HepG2 (cell line): Measurements from ENCODE around the gene KRTAP22-2. TPM values are rescaled to one million over a fixed set of nuclear protein-coding genes. Genes with fewer than 3 reads are reported as not detected.

Source experiments
- ATAC-seq: fragments of 200-7000 bp; cut with Tn5 transposase; 3 replicates; pipeline ENCODE4 v1.9.1; 2020; ENCODE audit warnings: mild to moderate bottlenecking, moderate library complexity
- BruUV-seq: library from RNA; stranded (reverse); fragments of 400-500 nt; replicated peaks from 2 replicates; lab custom pipeline; 2021; lab: Mats Ljungman, UMichigan
- CTCF ChIA-PET: fragments of 300-600 bp; formaldehyde crosslinking; extraction: SDS; loops from one replicate; lab custom pipeline; 2021; ENCODE audit warnings: low total read pairs, inconsistent platforms, low intra/inter-chr PET ratio; lab: Yijun Ruan, JAX
- POLR2A ChIA-PET: fragments of 350-600 bp; sonication (Branson Sonifier 250); formaldehyde crosslinking; loops from one replicate; lab custom pipeline; 2020; ENCODE audit warnings: antibody characterized with exemption, inconsistent platforms; lab: Yijun Ruan, JAX
- DNase-seq: peaks from one replicate; pipeline ENCODE4 v3.0.0-alpha.2; 2015; ENCODE audit warnings: low spot score
- FAIRE-seq: peaks from 3 replicates; lab custom pipeline; 2011; peaks lifted over from hg19 to GRCh38; lab: Jason Lieb, UNC
- H2AFZ ChIP-seq: one replicate; pipeline ENCODE4 v1.6.1; 2011; ENCODE audit warnings: low read length, inconsistent platforms
- H3K27ac ChIP-seq: fragments of 300-600 bp; 3 replicates; pipeline ENCODE4 v1.8.0; 2011; ENCODE audit warnings: mixed run types, mild to moderate bottlenecking, mixed read lengths, low read length, inconsistent platforms; ENCODE audit not compliant: insufficient read depth; ENCODE audit errors: extremely low read length
- H3K27me3 ChIP-seq, 2 experiments: fragments of 200-600 bp in 1 of 2; 2 replicates in 1 of 2; 3 replicates in 1 of 2; pipeline versions ENCODE4 v1.6.0 to v1.8.0; 2011; ENCODE audit warnings: low read length in 2 of 2, mild to moderate bottlenecking in 2 of 2, moderate library complexity in 2 of 2, inconsistent platforms in 1 of 2; ENCODE audit not compliant: insufficient read depth in 2 of 2, control insufficient read depth in 1 of 2
- H3K36me3 ChIP-seq, 2 experiments: fragments of 200-600 bp in 1 of 2; replicated peaks in 1 of 2; 2 replicates in 1 of 2; 3 replicates in 1 of 2; pipeline versions ENCODE4 v1.5.1 to v1.8.0; 2011; ENCODE audit warnings: low read length in 2 of 2, inconsistent platforms in 1 of 2; ENCODE audit not compliant: insufficient read depth in 2 of 2, control insufficient read depth in 1 of 2
- H3K4me1 ChIP-seq: 2 replicates; pipeline ENCODE4 v1.5.1; 2012; ENCODE audit warnings: low read length, inconsistent platforms; ENCODE audit not compliant: insufficient read depth
- H3K4me2 ChIP-seq: 2 replicates; pipeline ENCODE4 v1.6.0; 2011; ENCODE audit warnings: low read depth, low read length, inconsistent platforms
- H3K4me3 ChIP-seq, 3 experiments: fragments of 200-600 bp in 1 of 3; sonication (generic), shearing (Covaris generic) in 1 of 3; replicated peaks in 1 of 3; 2 replicates each; pipeline ENCODE4 v1.5.1; 2011 to 2016; ENCODE audit warnings: low read length in 3 of 3, inconsistent platforms in 2 of 3, low read depth in 2 of 3, mild to moderate bottlenecking in 2 of 3, control low read depth in 1 of 3, mixed read lengths in 1 of 3; ENCODE audit not compliant: insufficient read depth in 1 of 3
- H3K79me2 ChIP-seq: one replicate; pipeline ENCODE4 v1.6.1; 2011; ENCODE audit warnings: low read length, inconsistent platforms; ENCODE audit not compliant: insufficient read depth
- H3K9ac ChIP-seq: 2 replicates; pipeline ENCODE4 v1.6.0; 2011; ENCODE audit warnings: mild to moderate bottlenecking, low read depth, low read length, inconsistent platforms; ENCODE audit not compliant: insufficient read depth
- H3K9me3 ChIP-seq: 2 replicates; pipeline ENCODE4 v1.5.1; 2012; ENCODE audit warnings: mild to moderate bottlenecking, low read length
- H4K20me1 ChIP-seq: 2 replicates; pipeline ENCODE4 v1.6.0; 2011; ENCODE audit warnings: inconsistent platforms, mild to moderate bottlenecking, low read length, moderate library complexity; ENCODE audit not compliant: insufficient read depth
- HNRNPLL ChIP-seq: fragments of 200-400 bp; formaldehyde crosslinking; IDR thresholded peaks from 2 replicates; pipeline ENCODE4 v1.6.1; 2017; ENCODE audit warnings: mild to moderate bottlenecking, low read depth, low read length; ENCODE audit not compliant: poor library complexity, severe bottlenecking
- KLF9 ChIP-seq: IDR thresholded peaks from 2 replicates; pipeline ENCODE4 v1.6.1; 2016; ENCODE audit warnings: low read depth
- NFYC ChIP-seq: IDR thresholded peaks from 2 replicates; pipeline ENCODE4 v1.6.1; 2016; ENCODE audit warnings: missing genetic modification reagents, missing compliant biosample characterization
- PAF1 ChIP-seq: IDR thresholded peaks from 2 replicates; pipeline ENCODE4 v1.6.1; 2016; ENCODE audit warnings: missing genetic modification reagents, missing compliant biosample characterization
- PCBP1 ChIP-seq: fragments of 200-400 bp; formaldehyde crosslinking; IDR thresholded peaks from 2 replicates; pipeline ENCODE4 v1.6.1; 2017; ENCODE audit warnings: mild to moderate bottlenecking, low read depth, low read length, borderline replicate concordance
- PHF5A ChIP-seq: IDR thresholded peaks from one replicate; pipeline ENCODE4 v1.6.1; 2018; ENCODE audit warnings: low read depth, missing genetic modification reagents; ENCODE audit not compliant: unreplicated experiment
- PHF8 ChIP-seq: sonication (generic); formaldehyde crosslinking; IDR thresholded peaks from 2 replicates; pipeline ENCODE4 v1.5.0; 2020; ENCODE audit warnings: missing genetic modification reagents
- SKI ChIP-seq: fragments of 450-650 bp; IDR thresholded peaks from one replicate; pipeline ENCODE4 v1.6.1; 2018; ENCODE audit warnings: mild to moderate bottlenecking; ENCODE audit not compliant: partially characterized antibody
- ZNF484 ChIP-seq: sonication (generic); formaldehyde crosslinking; IDR thresholded peaks from 2 replicates; pipeline ENCODE4 v1.5.1; 2020; ENCODE audit warnings: mild to moderate bottlenecking, low read depth, missing genetic modification reagents, borderline replicate concordance
- ZNF629 ChIP-seq: sonication (generic); formaldehyde crosslinking; conservative IDR thresholded peaks from 2 replicates; pipeline ENCODE4 v1.5.0; 2020; ENCODE audit warnings: missing genetic modification reagents
- ZNF841 ChIP-seq: sonication (generic); formaldehyde crosslinking; IDR thresholded peaks from 2 replicates; pipeline ENCODE4 v1.8.1; 2023; ENCODE audit warnings: missing genetic modification reagents, borderline replicate concordance
- in situ Hi-C: cut with HindIII; loops from 2 replicates; pipeline ENCODE4 v1.10.0; 2017; ENCODE audit warnings: low pct_unique_long_range_greater_than_20kb; ENCODE audit not compliant: extremely low pct_ligation_motif_present
- intact Hi-C: fragments of 100-400 bp; cut with micrococcal nuclease; formaldehyde crosslinking; loops from one replicate; pipeline ENCODE4 v1.10.0; 2022; ENCODE audit not compliant: unreplicated experiment
- polyA plus RNA-seq, 8 experiments: library from polyadenylated mRNA; depleted of rRNA in 3 of 8; stranded (reverse) in 7 of 8; unstranded in 1 of 8; fragments of >200 nt; fragmentation: Illumina TruSeq in 4 of 8; extraction: Trizol in 4 of 8; gene quantifications; 2 replicates each; pipeline versions ENCODE4 v1.2.1 to v1.2.3, GENCODE V29; 2011 to 2016; ENCODE audit warnings: low read depth in 4 of 8, missing spikeins in 1 of 8, mixed read lengths in 1 of 8; ENCODE audit not compliant: insufficient read depth in 1 of 8
- total RNA-seq, 5 experiments: library from RNA; depleted of rRNA; stranded (reverse); fragments of >200 nt; fragmentation: Illumina TruSeq; extraction: Trizol; gene quantifications; 2 replicates each; pipeline ENCODE4 v1.2.3, GENCODE V29; 2016; ENCODE audit warnings: low read depth in 1 of 5
- TF ChIP-seq, protein P1 (sequence below): sonication (generic); formaldehyde crosslinking; IDR thresholded peaks from 2 replicates; pipeline ENCODE4 v1.5.0; 2020; ENCODE audit warnings: mild to moderate bottlenecking, missing genetic modification reagents

Gene KRTAP22-2
- total and polyA plus RNA-seq, 2 of the 13 experiments (the other 11 are each of a cell fraction or from before 2014, with no cell fraction given) = not detected

DNA sequence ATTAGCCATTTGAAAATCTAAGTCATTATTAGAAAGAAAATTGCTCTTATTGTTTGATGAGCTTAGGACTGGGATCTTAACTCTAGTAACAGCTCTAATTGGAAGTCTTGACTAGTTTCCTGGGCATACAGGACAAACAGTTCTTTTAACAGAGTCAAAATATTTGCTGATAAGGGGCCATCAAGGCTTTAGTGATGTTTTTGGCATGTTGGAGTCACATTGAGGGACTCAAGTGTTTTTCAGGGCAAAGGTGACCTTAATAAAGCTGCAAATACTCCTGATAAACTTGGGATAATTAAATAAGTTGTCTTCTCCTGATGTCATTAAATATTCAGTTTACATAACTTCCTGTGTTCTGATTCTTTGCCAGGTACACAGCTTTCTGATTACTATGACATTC is 22.6 kb downstream of the KRTAP22-2 start:
- H3K4me3 ChIP-seq = no peak overlapping the region
- TF ChIP-seq ZNF841 (CRISPR knock-in tag) = no peak
- no peak for TF ChIP-seq HNRNPLL
- TF ChIP-seq PAF1 (CRISPR knock-in tag) = no peak
- no peak for TF ChIP-seq PHF5A (CRISPR knock-in tag)
- no peak for TF ChIP-seq SKI
- TF ChIP-seq NFYC = no peak
- no peak for TF ChIP-seq ZNF484 (CRISPR knock-in tag)
- TF ChIP-seq ZNF629 (CRISPR knock-in tag) = no peak
- no peak for TF ChIP-seq PHF8 (CRISPR knock-in tag)
- TF ChIP-seq, protein P1, sequence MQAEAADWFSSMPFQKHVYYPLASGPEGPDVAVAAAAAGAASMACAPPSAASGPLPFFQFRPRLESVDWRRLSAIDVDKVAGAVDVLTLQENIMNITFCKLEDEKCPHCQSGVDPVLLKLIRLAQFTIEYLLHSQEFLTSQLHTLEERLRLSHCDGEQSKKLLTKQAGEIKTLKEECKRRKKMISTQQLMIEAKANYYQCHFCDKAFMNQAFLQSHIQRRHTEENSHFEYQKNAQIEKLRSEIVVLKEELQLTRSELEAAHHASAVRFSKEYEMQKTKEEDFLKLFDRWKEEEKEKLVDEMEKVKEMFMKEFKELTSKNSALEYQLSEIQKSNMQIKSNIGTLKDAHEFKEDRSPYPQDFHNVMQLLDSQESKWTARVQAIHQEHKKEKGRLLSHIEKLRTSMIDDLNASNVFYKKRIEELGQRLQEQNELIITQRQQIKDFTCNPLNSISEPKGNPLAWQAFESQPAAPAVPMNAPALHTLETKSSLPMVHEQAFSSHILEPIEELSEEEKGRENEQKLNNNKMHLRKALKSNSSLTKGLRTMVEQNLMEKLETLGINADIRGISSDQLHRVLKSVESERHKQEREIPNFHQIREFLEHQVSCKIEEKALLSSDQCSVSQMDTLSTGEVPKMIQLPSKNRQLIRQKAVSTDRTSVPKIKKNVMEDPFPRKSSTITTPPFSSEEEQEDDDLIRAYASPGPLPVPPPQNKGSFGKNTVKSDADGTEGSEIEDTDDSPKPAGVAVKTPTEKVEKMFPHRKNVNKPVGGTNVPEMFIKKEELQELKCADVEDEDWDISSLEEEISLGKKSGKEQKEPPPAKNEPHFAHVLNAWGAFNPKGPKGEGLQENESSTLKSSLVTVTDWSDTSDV = no peak
- no peak for TF ChIP-seq PCBP1
- no peak for TF ChIP-seq KLF9 (CRISPR knock-in tag)
- no peaks in the 10 kb centered on the region for H3K27me3 ChIP-seq
- H3K9ac ChIP-seq = no peak overlapping the region
- POLR2A ChIA-PET = no interaction called here
- H2AFZ ChIP-seq = no peak overlapping the region
- ATAC-seq = no peak
- H3K36me3 ChIP-seq = no peaks in the 10 kb centered on the region
- H3K27ac ChIP-seq = no peak overlapping the region
- H3K4me1 ChIP-seq = no peaks in the 10 kb centered on the region
- H3K79me2 ChIP-seq = no peaks in the 10 kb centered on the region
- in situ Hi-C loops = no loop called here
- no peak overlapping the region for H3K4me2 ChIP-seq
- FAIRE-seq = no peak
- H3K9me3 ChIP-seq = peaks cover 71% of the 10 kb centered on the region
- BruUV-seq = no TSS peak
- no peak for DNase-seq
- intact Hi-C loops = no loop called here
- H4K20me1 ChIP-seq = no peaks in the 10 kb centered on the region
- CTCF ChIA-PET = no interaction called here
